Lung microvascular endothelial cell (primary cell): ENCODE results near the gene DIO1. TPM values are rescaled to one million over a fixed set of nuclear protein-coding genes. Genes with fewer than 3 reads are reported as not detected.

Source experiments
- total RNA-seq: library from RNA; depleted of rRNA; stranded (reverse); fragments of >200 nt; gene quantifications from 2 replicates; pipeline ENCODE4 v1.2.1, GENCODE V29; 2014

Gene DIO1
- total RNA-seq, 1 donor from 2014 or later, result not detected

Other genes starting within 250 kb of the DIO1 start
- gene GLIS1, start 155.0 kb upstream of the DIO1 start, total RNA-seq, result not detected in 2 replicates
- 8.5 and 13.7 TPM in 2 replicates for gene NDC1, start 55.9 kb upstream of the DIO1 start, total RNA-seq
- 12.2 and 19.4 TPM in 2 replicates for gene YIPF1, start 4.4 kb upstream of the DIO1 start, total RNA-seq
- 12.4 and 14.5 TPM in 2 replicates for gene IFT25, start 51.5 kb downstream of the DIO1 start, total RNA-seq
- 17.2 and 22.0 TPM in 2 replicates for gene LRRC42, start 52.2 kb downstream of the DIO1 start, total RNA-seq
- gene LDLRAD1, start 124.0 kb downstream of the DIO1 start, total RNA-seq, result not detected in 2 replicates
- gene TMEM59, start 159.0 kb downstream of the DIO1 start, total RNA-seq, result 198 and 425 TPM in 2 replicates
- gene TCEANC2, start 159.4 kb downstream of the DIO1 start, total RNA-seq, result 1.7 and 1.8 TPM in 2 replicates